NB4 (cell line): ENCODE data around the gene FYCO1.

Experiments used
- MYC ChIP-seq: IDR thresholded peaks from 2 replicates; pipeline ENCODE4 v1.6.1; 2011; ENCODE audit warnings: low read depth, low read length
- POLR2A ChIP-seq: IDR thresholded peaks from 2 replicates; pipeline ENCODE4 v1.6.1; 2011; ENCODE audit warnings: mild to moderate bottlenecking; ENCODE audit not compliant: insufficient read length; ENCODE audit errors: extremely low read depth
- TF ChIP-seq, protein P1 (sequence below): IDR thresholded peaks from one replicate; pipeline ENCODE4 v1.5.1; 2012; ENCODE audit warnings: low read depth, low read length
- TF ChIP-seq, protein P2 (sequence below): IDR thresholded peaks from 2 replicates; pipeline ENCODE4 v1.6.1; 2011; ENCODE audit warnings: low read depth, low read length

DNA sequence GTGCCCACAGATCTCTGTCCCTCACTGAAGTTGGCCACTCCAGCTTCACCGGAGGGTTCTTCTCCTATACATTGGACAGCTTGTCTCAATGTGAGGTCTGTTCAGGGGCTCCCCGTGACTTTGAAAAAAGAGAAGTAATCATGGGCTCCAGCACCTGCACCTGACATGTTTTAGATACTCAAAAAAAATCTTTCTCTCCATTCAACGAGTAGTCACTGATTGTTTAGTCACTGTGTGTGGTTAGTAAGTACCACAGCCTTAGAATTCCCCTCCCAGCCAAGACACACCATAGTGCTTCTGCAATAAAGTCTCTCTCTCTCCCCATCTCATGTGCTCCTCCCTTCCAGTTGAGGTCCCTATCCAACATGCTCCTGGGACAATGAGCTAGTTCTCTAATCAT lies 90.7 kb downstream of the FYCO1 start:
- no peak for TF ChIP-seq POLR2A
- TF ChIP-seq, protein P1, sequence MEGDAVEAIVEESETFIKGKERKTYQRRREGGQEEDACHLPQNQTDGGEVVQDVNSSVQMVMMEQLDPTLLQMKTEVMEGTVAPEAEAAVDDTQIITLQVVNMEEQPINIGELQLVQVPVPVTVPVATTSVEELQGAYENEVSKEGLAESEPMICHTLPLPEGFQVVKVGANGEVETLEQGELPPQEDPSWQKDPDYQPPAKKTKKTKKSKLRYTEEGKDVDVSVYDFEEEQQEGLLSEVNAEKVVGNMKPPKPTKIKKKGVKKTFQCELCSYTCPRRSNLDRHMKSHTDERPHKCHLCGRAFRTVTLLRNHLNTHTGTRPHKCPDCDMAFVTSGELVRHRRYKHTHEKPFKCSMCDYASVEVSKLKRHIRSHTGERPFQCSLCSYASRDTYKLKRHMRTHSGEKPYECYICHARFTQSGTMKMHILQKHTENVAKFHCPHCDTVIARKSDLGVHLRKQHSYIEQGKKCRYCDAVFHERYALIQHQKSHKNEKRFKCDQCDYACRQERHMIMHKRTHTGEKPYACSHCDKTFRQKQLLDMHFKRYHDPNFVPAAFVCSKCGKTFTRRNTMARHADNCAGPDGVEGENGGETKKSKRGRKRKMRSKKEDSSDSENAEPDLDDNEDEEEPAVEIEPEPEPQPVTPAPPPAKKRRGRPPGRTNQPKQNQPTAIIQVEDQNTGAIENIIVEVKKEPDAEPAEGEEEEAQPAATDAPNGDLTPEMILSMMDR, result no peak
- TF ChIP-seq MYC, result no peak
- TF ChIP-seq, protein P2, sequence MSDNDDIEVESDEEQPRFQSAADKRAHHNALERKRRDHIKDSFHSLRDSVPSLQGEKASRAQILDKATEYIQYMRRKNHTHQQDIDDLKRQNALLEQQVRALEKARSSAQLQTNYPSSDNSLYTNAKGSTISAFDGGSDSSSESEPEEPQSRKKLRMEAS, result no peak
